Coronary artery (tissue), 2 donors: ENCODE measurements around the gene NACC2.

Source experiments
- DNase-seq: peaks from one replicate; pipeline ENCODE4 v3.0.0-alpha.2; 2017; ENCODE audit warnings: low spot score
- H3K27ac ChIP-seq, 2 donors: fragments of 200-600 bp; sonication (generic); one replicate each; pipeline ENCODE4 v1.5.1; 2016 to 2019
- H3K4me3 ChIP-seq: fragments of 200-600 bp; sonication (generic); 2 replicates; pipeline ENCODE4 v1.5.1; 2016; ENCODE audit warnings: mild to moderate bottlenecking, moderate library complexity
- CTCF ChIP-seq: fragments of 200-600 bp; sonication (generic); IDR thresholded peaks from one replicate; pipeline ENCODE4 v1.5.1; 2019; ENCODE audit warnings: antibody characterized with exemption

Gene NACC2

DNA sequence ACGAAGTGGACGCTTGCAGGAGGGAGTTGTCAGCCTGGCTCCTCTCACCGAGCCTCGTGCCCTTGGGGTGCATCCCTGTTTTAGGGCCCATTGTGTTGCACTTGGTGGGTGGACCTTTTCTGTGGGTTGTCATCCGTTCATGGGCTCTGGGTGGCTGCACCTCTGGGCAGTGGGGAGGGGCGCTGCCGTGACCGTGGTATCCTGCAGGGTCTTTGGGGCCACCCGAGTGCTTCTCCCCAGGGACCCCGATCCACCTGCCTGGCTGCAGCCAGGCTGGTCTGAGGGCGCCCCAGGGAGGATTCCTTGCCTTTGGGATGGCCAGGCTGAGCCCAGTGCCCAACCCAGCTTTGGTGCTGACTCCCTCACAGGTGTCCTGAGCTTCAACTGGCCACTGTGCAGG lies 92.9 kb downstream of the NACC2 start:
- DNase-seq: no peak
- H3K27ac ChIP-seq: no peak overlapping the region
- TF ChIP-seq CTCF: no peak
- H3K4me3 ChIP-seq: no peak overlapping the region

DNA sequence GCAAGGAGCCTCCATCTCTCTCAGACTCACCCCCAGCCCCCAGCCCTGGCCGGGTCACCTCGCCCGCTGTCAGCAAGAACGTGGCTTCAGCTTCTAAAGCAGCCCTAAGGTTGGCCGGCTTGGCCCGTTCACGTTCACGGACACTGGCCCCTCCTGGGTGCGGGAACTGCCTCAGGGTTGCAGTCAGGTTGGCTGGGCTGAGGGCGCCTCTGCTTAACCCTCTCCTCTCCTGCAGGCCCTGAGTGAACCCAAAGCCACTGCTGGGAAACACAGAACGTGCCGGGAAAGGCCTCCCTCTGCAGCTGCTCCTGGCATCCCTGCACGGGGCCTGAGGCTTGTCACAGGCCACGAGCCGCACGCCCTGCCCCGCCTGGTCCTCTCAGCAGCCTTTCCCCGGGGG lies 93.9 kb downstream of the NACC2 start:
- no peak for DNase-seq
- Histone ChIP-seq H3K4me3 (no peak overlapping the region), H3K27ac (no peak overlapping the region)
- TF ChIP-seq CTCF: no peak

DNA sequence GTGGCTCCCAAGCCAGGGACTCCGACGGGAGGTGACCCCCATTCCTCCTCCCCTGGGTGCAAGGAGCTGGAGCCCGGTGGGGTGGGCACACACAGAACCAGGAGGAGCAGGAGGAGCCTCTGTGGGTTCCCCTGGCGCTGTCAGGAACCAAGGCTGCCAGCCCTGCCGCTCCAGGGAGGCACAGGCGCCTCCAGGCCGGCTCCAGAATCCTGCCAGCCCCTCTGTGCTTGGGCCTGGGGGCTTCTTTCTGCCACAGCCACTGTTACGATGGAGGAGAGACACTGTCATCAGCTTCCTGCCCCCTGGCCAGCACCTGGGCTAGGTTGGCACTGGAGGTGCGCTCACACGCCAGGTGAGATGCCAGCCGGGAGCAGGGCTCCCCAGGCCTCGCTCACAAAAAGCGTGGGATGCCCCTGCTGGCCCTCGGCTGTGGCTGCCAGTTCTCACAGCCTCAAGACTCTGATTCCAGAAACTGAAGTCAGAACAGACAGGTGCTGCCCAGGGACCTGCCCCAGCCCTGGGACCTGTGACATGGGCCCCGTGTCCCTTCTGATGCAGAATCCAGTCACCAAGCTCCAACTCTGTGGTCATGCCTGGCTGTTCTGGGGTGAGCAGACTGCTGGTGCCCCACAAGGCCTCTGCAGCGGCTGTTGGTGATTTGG lies 96.5 kb downstream of the NACC2 start:
- no peak for DNase-seq
- H3K27ac ChIP-seq: no peak overlapping the region
- H3K4me3 ChIP-seq: no peak overlapping the region
- no peak for TF ChIP-seq CTCF

DNA sequence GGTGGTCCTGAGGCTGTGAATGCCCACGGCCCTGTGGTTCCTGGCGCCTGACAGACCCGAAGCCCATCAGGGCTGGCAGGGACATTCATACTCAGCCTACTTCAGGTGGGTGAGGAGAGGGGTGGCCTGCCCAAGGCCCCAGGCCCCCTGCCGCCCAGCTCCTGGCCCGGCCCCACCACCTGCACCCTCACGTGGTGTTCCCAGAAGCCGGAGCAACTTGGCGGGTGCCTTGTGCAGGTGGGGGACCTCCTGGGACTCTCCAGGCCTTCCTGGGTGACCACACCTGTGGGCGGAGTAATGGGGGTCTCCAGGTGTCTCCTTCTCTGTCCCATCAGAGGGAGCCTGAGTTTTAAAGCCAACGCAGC lies 97.1 kb downstream of the NACC2 start:
- no peak for DNase-seq
- TF ChIP-seq CTCF: no peak
- no peak overlapping the region for H3K4me3 ChIP-seq
- no peak overlapping the region for H3K27ac ChIP-seq

DNA sequence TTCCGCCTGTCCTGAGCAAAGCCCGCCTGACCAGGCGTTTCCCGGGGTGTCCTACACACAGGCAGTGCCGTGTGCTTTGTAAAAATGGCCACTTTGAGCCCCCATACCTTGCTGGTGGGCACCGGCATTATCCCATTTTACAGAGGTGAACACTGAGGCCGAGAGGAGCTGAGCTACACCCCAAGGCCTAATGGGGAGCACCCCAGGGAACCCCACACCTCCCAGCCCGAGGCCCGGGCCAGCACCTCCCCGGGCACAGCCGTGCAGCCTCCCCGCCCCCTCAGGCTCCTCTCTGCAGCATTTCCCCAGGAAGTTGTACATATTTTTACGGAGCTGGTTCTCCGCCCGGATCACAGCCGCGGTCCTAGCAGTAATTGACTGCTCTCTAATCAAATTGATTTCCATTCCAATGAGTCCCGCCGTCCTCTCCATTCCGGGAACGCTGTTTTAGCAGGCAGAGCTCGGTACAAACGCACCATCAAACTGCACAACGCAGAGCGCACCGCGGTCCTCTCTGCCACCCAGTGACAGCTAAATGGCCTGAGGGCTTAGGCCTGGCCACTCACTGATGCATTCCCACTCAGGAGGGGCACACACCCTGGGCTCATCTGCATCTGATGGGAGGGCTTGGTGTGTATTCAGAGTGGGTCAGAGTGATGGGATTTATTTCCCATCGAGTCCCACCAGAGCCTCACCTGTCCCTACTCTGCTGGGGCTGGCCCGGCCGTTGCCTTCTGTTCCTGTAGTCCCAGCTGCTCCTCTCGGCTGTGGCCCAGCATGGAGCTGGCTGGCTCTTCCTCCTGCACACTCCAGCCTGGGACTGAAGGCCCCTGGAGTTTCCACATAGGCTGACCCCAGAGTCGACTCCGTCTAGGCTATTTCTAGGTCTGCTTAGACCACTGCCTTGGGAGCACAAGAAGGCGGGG lies 97.7 kb downstream of the NACC2 start:
- no peak overlapping the region for H3K27ac ChIP-seq
- DNase-seq: no peak
- H3K4me3 ChIP-seq: no peak overlapping the region
- no peak for TF ChIP-seq CTCF

GRCh38 chr9:135995816-135996215 lies 99.3 kb downstream of the NACC2 start:
- no peak for DNase-seq
- H3K27ac ChIP-seq: no peak overlapping the region
- TF ChIP-seq CTCF: no peak
- no peak overlapping the region for H3K4me3 ChIP-seq
